Activated T-cell treated with anti-CD3 and anti-CD28 coated beads, Interleukin-2, amount 50 U/mL, for 72 hours (primary cell): ENCODE results near the gene NUP214. TPM values are rescaled to one million over a fixed set of nuclear protein-coding genes. Genes with fewer than 3 reads are reported as not detected.
"Not testable (repeated sequence)": the region's sequence is repeated elsewhere in the genome, so short reads cannot be mapped to it uniquely, and the experiment has no call there.

ENCODE experiments used
- ATAC-seq, 2 donors: fragments of 150-1000 bp; cut with Tn5 transposase; replicated peaks in 1 of 2; 2 replicates each; pipeline ENCODE4 v1.10.0; 2021; ENCODE audit warnings: moderate library complexity in 2 of 2, mild to moderate bottlenecking in 1 of 2
- DNase-seq, 2 donors: peaks; one replicate each; pipeline ENCODE4 v3.0.0; 2021 to 2022; ENCODE audit warnings: mixed read lengths in 1 of 2
- H3K27ac Mint-ChIP-seq: one replicate; pipeline ENCODE4 v1.8.0; 2022; ENCODE audit warnings: mild to moderate bottlenecking, moderate library complexity, mixed read lengths
- H3K27me3 Mint-ChIP-seq: one replicate; pipeline ENCODE4 v1.8.0; 2022; ENCODE audit warnings: low read depth, mixed read lengths
- H3K36me3 Mint-ChIP-seq, 2 donors: one replicate each; pipeline ENCODE4 v1.8.0; 2022; ENCODE audit warnings: mixed read lengths in 2 of 2, mild to moderate bottlenecking in 1 of 2; ENCODE audit not compliant: insufficient read depth in 2 of 2
- H3K4me1 Mint-ChIP-seq: one replicate; pipeline ENCODE4 v1.8.0; 2022; ENCODE audit warnings: low read depth, mixed read lengths
- H3K4me3 Mint-ChIP-seq, 2 donors: one replicate each; pipeline ENCODE4 v1.8.0; 2022; ENCODE audit warnings: mild to moderate bottlenecking in 2 of 2, mixed read lengths in 2 of 2, moderate library complexity in 2 of 2
- H3K9me3 Mint-ChIP-seq, 2 donors: one replicate each; pipeline ENCODE4 v1.8.0; 2022; ENCODE audit warnings: mixed read lengths in 2 of 2
- total RNA-seq, 2 donors: library from RNA; stranded (reverse); gene quantifications; one replicate each; pipeline ENCODE4 v1.2.3, GENCODE V29; 2022

Gene NUP214
- total RNA-seq, 2 donors from 2014 or later = 67.6 to 78.5 TPM

DNA sequence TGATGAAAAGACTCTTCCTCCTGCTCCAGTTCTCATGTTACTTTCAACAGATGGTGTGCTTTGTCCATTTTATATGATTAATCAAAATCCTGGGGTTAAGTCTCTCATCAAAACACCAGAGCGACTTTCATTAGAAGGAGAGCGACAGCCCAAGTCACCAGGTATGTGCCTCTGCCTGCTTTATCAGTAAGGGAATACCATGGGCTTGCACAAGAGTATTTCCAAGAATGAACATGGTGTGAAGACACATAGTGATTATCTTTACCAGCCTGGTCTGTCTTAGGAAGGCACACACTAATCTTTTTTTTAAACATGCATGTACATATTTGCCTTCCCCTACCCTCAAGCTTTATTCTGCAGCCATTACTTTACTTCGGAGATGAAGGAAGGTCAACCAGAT, 15.2 kb downstream of the NUP214 start:
- no peak for ATAC-seq
- no peaks in the 10 kb centered on the region for H3K27me3 Mint-ChIP-seq

DNA sequence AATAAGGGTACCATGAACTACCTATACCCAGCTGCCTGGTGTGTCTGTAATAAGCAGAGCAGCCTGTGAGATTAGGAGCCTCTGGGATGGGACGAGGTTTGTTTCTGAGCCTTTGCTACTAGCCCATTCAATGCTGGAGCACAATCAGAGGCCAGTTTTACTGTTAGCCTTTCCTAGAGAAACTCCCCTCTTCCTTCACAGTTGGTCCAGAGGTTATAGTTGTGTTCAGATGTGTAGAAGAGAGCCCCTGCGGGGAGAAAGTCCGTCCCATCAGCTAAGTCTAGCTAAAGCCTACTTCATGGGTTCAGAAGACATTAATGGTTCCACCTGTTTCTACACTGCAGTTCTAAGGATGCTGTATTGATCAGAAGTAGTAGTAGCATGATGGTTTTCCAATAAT, 16.8 kb downstream of the NUP214 start:
- Mint-ChIP-seq H3K27me3 (no peaks in the 10 kb centered on the region), H3K4me3 (no peak overlapping the region), H3K9me3 (no peaks in the 10 kb centered on the region), H3K4me1 (no peaks in the 10 kb centered on the region), H3K36me3 (peaks cover 20 to 39% of the 10 kb centered on the region in 2 donors), H3K27ac (no peak overlapping the region)
- ATAC-seq (no peak), DNase-seq (no peak)

More for the DNA sequence above, 15.2 kb downstream of the NUP214 start:
- Mint-ChIP-seq H3K27ac (no peak overlapping the region), H3K4me3 (no peak overlapping the region), H3K9me3 (no peaks in the 10 kb centered on the region), H3K36me3 (peaks cover 17 to 40% of the 10 kb centered on the region in 2 donors), H3K4me1 (no peaks in the 10 kb centered on the region)
- DNase-seq = no peak

DNA sequence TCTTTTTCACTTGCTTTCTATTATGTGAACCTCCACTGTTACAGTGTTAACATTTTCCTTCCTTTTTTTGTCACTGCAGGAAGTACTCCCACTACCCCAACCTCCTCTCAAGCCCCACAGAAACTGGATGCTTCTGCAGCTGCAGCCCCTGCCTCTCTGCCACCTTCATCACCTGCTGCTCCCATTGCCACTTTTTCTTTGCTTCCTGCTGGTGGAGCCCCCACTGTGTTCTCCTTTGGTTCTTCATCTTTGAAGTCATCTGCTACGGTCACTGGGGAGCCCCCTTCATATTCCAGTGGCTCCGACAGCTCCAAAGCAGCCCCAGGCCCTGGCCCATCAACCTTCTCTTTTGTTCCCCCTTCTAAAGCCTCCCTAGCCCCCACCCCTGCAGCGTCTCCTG, 18.8 kb downstream of the NUP214 start:
- Mint-ChIP-seq H3K36me3 (peaks cover 17 to 37% of the 10 kb centered on the region in 2 donors), H3K9me3 (no peaks in the 10 kb centered on the region), H3K27me3 (no peaks in the 10 kb centered on the region), H3K27ac (peak overlapping the region; percentile 29), H3K4me3 (no peak overlapping the region), H3K4me1 (peaks cover 2% of the 10 kb centered on the region)
- ATAC-seq (no peak), DNase-seq (no peak)

DNA sequence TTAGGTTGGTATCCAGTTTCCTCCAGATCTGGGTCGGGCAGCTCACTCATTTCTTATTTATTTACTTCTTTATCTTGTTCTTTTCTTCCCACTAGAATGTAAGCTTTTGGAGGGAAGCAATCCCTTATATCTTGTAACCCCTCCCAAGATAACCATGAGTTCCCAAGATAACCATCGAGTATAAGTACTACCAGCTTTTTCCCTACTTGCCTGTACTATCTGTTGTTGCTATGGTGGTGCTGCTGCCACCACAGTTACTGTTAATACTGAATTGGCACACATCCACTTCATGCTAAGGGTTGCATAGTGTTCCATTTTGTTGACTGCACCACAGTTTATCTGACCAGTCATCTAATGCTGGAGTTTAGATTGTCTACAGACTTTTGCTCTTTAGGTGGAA, 19.9 kb downstream of the NUP214 start:
- no peak for ATAC-seq
- Mint-ChIP-seq H3K27ac (no peak overlapping the region), H3K4me1 (peaks cover 8% of the 10 kb centered on the region), H3K36me3 (peaks cover 16 to 36% of the 10 kb centered on the region in 2 donors), H3K27me3 (no peaks in the 10 kb centered on the region), H3K4me3 (no peak overlapping the region), H3K9me3 (no peaks in the 10 kb centered on the region)
- no peak for DNase-seq

DNA sequence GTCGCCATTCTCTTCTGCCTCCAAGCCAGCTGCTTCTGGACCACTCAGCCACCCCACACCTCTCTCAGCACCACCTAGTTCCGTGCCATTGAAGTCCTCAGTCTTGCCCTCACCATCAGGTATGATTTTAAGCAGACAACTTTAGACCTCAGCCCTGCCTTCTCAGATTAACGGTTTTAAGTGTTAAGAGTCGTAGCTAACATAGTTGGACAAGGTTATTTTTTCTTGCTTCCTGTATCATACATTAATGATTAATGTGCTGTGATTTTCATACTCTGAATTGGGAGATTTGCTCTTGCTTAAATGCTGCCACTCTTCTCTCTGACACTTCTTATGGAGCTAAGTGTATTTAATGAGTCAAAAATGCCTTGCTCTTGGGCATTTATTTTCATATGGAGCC, 20.8 kb downstream of the NUP214 start:
- no peak for ATAC-seq
- Mint-ChIP-seq H3K27me3 (no peaks in the 10 kb centered on the region), H3K4me3 (no peak overlapping the region), H3K4me1 (peaks cover 8% of the 10 kb centered on the region), H3K27ac (peak overlapping the region; percentile 30), H3K36me3 (peaks cover 16 to 31% of the 10 kb centered on the region in 2 donors), H3K9me3 (no peaks in the 10 kb centered on the region)
- no peak for DNase-seq

DNA sequence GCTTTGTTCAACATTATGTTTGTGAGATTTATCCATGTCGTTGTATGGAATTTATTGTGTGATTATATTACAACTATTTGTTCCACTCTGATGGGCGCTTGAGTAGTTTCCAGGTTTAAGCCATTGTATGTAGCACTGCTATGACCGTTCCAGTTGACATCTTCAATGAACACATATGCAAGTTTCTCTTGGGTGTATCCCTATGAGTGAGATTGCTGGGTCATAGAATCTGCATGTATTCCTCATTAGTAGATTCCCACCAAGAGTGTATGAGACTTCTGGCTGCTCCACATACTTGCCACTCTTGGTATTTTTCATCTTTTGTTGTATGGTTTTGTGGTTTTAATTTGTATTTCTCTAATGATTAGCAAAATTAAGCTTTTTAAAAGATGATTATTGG, 22.9 kb downstream of the NUP214 start:
- Mint-ChIP-seq H3K4me3 (no peak overlapping the region), H3K9me3 (no peaks in the 10 kb centered on the region), H3K27me3 (no peaks in the 10 kb centered on the region), H3K36me3 (peaks cover 16 to 37% of the 10 kb centered on the region in 2 donors), H3K27ac (no peak overlapping the region), H3K4me1 (peaks cover 8% of the 10 kb centered on the region)
- ATAC-seq (no peak), DNase-seq (no peak)

DNA sequence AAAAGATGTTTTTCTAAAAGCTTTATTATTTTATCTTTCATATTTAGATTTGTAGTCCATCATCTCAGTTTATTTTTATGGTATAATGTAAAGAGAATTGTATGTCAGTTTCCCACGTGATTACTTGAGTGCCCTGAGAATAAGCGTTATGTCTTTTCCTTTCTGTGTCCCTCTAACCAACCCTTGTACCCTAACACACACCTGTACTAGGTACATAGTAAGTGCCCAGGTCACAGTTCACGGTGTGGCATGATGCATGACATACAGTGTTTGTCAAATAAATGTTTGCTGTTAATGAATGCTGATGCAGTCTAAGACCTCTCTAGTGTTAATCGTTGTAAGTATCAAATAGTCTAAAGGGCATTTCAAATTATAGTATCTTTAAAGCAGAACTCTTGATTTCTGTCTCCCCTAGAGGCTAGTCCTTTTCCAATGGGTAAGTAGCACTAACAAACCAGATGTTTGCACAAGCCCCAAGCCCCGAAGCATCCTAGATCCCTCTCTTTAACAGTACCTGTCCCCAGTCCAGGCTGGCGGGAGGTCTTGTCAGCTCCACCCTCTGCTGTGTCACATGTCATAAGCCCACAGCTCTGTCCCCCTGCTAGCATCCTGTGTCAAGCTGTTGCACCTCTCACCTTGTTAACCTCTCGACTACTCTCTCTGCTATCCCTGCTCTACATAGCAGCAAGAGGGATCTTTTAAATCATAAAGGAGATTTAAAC, 23.7 kb downstream of the NUP214 start:
- H3K4me3 Mint-ChIP-seq = no peak overlapping the region
- H3K36me3 Mint-ChIP-seq = peaks cover 16 to 38% of the 10 kb centered on the region in 2 donors
- H3K27ac Mint-ChIP-seq = peak overlapping the region; percentile 86
- ATAC-seq (no peak), DNase-seq (no peak)
- peaks cover 8% of the 10 kb centered on the region for H3K4me1 Mint-ChIP-seq
- no peaks in the 10 kb centered on the region for H3K27me3 Mint-ChIP-seq
- H3K9me3 Mint-ChIP-seq = no peaks in the 10 kb centered on the region

DNA sequence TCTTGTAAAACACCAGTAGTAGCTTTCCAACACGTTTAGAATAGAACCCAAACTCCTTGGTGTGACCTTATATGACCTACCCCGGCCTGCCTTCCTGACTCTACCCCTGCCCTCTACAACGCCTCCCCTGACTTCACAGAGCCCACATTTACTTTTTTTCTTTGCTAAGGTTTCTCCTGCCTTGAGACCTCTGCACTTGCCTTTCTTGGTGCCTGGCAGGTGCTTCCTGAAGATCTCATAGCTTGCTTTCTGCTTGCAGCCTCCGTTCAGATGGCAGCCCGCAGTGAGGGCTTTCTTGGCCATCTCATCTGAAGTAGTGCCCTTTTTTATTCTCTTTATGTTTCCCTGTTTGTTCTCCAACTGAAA, 24.3 kb downstream of the NUP214 start:
- DNase-seq (no peak), ATAC-seq (no peak)
- peaks cover 8% of the 10 kb centered on the region for H3K4me1 Mint-ChIP-seq
- H3K9me3 Mint-ChIP-seq = no peaks in the 10 kb centered on the region
- peak overlapping the region; percentile 86 for H3K27ac Mint-ChIP-seq
- H3K36me3 Mint-ChIP-seq = peaks cover 17 to 38% of the 10 kb centered on the region in 2 donors
- no peak overlapping the region for H3K4me3 Mint-ChIP-seq
- no peaks in the 10 kb centered on the region for H3K27me3 Mint-ChIP-seq

DNA sequence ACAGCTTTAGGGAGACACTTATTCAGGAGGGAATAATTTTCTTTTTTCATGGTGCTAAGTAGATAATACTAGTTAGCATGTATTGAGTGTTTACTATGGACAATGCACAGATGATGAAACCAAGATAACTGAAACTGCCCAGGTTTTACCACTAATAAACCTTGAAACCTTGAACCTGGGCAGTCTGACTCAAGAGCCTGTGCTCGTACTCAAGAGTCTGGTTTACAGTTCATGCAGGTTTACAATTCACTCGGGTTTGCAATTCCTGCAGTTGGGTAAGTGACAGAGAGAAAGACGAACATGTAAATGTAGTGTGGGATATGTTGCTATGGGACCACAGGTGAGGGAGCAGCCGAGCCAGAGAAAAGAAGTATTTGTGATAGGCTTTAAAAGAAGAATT, 28.2 kb downstream of the NUP214 start:
- DNase-seq (no peak), ATAC-seq (no peak)
- H3K9me3 Mint-ChIP-seq = no peaks in the 10 kb centered on the region
- H3K36me3 Mint-ChIP-seq = peaks cover 11 to 36% of the 10 kb centered on the region in 2 donors
- no peak overlapping the region for H3K27ac Mint-ChIP-seq
- H3K27me3 Mint-ChIP-seq = no peaks in the 10 kb centered on the region
- no peak overlapping the region for H3K4me3 Mint-ChIP-seq
- H3K4me1 Mint-ChIP-seq = peaks cover 8% of the 10 kb centered on the region

DNA sequence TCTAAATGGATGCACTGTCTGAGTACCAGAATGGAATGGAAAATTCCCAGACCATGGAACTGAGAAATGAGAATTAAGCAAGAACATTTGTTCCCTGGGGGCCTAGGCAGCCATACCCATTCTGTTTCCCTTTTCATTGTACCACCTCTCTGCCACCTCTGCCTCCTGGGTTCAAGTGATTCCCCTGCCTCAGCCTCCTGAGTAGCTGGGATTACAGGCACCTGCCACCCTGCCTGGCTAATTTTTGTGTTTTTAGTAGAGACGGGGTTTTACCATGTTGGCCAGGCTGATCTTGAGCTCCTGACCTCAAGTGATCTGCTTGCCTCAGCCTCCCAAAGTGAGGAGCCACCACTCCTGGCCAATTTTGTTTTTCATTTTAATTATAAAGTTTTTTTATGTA, 33.3 kb downstream of the NUP214 start:
- not testable (repeated sequence) for H3K27ac Mint-ChIP-seq, ATAC-seq, H3K9me3 Mint-ChIP-seq, H3K4me1 Mint-ChIP-seq, H3K27me3 Mint-ChIP-seq, DNase-seq, H3K4me3 Mint-ChIP-seq
- peaks cover 4 to 33% of the 10 kb centered on the region in 2 donors for H3K36me3 Mint-ChIP-seq

DNA sequence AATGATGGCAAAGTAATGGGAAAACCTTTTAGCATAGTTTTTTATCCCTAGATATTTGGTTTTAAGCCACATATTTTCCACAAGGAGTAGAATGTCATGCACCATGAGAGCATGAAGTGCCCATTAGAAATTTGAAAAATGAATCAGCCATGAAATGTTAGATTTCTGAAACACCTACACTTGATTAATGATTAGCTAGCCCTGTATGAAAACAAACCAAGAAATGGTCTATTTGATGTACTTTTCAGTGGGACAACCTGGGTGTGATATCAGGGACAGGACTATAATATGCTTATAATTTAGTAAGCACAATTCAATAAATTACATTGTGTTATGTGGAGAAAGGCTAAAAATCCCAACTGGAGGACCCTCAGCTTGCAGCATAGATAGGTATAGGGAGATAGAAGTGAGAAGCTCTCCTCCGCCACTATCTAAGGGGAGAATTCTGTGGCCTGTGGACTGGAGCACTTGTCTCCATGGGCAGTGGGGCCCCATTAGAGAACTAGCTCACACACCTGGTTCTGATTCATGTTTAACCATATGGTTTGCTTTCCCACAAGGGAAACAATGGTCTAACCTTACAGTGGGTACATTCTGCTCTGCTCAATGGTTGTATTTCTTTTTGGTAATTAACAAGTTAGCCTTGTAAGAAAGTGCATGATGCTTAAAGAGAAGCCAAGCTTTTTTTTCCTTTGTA, 35.2 kb downstream of the NUP214 start:
- Mint-ChIP-seq H3K9me3 (no peaks in the 10 kb centered on the region), H3K36me3 (peaks cover 6 to 30% of the 10 kb centered on the region in 2 donors), H3K4me3 (no peak overlapping the region), H3K27ac (no peak overlapping the region), H3K27me3 (no peaks in the 10 kb centered on the region), H3K4me1 (no peaks in the 10 kb centered on the region)
- no peak for ATAC-seq
- no peak for DNase-seq

DNA sequence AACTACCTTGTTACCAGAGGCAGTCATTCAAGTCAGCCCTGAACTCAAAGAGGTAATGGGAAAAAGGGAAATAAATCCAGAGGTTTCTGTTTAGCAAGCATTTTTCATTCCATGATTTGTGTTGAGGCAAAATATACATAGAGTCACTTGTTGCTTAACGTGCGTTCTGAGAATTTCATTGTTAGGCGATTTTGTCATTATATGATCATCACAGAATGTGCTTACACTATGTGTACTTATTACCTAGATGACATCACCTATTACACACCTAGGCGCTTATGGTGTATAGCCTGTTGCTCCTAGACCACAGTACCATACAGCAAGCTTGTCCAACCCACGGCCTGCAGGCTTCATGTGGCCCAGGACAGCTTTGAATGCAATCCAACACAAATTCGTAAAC, 36.2 kb downstream of the NUP214 start:
- DNase-seq (no peak), ATAC-seq (no peak)
- Mint-ChIP-seq H3K27me3 (no peaks in the 10 kb centered on the region), H3K4me3 (no peak overlapping the region), H3K27ac (no peak overlapping the region), H3K4me1 (no peaks in the 10 kb centered on the region), H3K9me3 (no peaks in the 10 kb centered on the region), H3K36me3 (peaks cover 6 to 30% of the 10 kb centered on the region in 2 donors)

DNA sequence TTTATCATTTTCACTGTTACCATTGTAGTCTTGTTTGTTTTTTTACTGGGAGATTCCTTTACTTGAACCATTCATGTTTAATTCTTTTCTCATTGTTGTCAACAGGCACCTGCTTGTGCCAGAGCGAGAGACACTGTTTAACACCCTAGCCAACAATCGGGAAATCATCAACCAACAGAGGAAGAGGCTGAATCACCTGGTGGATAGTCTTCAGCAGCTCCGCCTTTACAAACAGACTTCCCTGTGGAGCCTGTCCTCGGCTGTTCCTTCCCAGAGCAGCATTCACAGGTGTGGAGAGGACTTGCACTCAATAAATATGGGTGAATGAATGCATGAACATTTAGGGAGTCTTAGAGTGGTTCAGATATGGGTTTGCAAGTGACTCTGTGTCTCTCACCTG, 37.5 kb downstream of the NUP214 start:
- DNase-seq = no peak
- Mint-ChIP-seq H3K36me3 (peaks cover 6 to 24% of the 10 kb centered on the region in 2 donors), H3K4me1 (no peaks in the 10 kb centered on the region), H3K27ac (peak overlapping the region; percentile 68), H3K4me3 (no peak overlapping the region), H3K9me3 (no peaks in the 10 kb centered on the region), H3K27me3 (no peaks in the 10 kb centered on the region)
- ATAC-seq = no peak

DNA sequence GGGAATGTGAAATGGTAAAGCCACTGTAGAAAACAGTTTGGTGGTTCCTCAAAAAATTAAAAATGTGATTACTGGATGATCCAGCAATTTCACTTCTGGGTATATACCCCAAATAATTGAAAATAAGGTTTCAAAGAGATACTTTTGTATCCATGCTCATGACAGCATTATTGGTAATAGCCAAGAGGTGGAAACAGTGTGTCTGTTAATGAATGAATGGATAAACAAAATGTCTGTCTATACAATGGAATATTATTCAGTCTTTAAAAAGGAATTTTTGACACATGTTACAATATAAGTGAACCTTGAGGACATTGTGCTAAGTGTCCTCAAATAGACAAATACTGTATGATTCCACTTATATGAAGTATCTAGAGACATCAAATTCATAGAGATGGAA, 40.1 kb downstream of the NUP214 start:
- peaks cover 6 to 19% of the 10 kb centered on the region in 2 donors for H3K36me3 Mint-ChIP-seq

More for the DNA sequence above, 40.1 kb downstream of the NUP214 start:
- no peak overlapping the region for H3K27ac Mint-ChIP-seq
- no peaks in the 10 kb centered on the region for H3K9me3 Mint-ChIP-seq
- ATAC-seq (no peak), DNase-seq (no peak)
- no peaks in the 10 kb centered on the region for H3K4me1 Mint-ChIP-seq
- H3K27me3 Mint-ChIP-seq = no peaks in the 10 kb centered on the region
- no peak overlapping the region for H3K4me3 Mint-ChIP-seq
